B cell (primary cell): Measurements from ENCODE around the gene NPHP4. TPM values are rescaled to one million over a fixed set of nuclear protein-coding genes. Genes with fewer than 3 reads are reported as not detected.

ENCODE experiments used
- ATAC-seq: fragments of 200-7000 bp; cut with Tn5 transposase; one replicate; pipeline ENCODE4 v1.10.0; 2021; ENCODE audit warnings: low read depth, mild to moderate bottlenecking, moderate number of reproducible peaks, moderate library complexity
- CTCF ChIA-PET: fragments of 350-600 bp; sonication (Branson Sonifier 250); formaldehyde crosslinking; loops from one replicate; lab custom pipeline; 2021; ENCODE audit warnings: antibody characterized with exemption, inconsistent platforms; lab: Charles Lee
- POLR2A ChIA-PET: fragments of 350-600 bp; sonication (Branson Sonifier 250); formaldehyde crosslinking; loops from one replicate; lab custom pipeline; 2021; ENCODE audit warnings: antibody characterized with exemption; lab: Charles Lee
- DNase-seq: peaks from one replicate; pipeline ENCODE4 v3.0.0; 2013
- H2AFZ ChIP-seq: 2 replicates; pipeline ENCODE4 v1.6.1; 2012; ENCODE audit warnings: mild to moderate bottlenecking, low read depth, low read length; ENCODE audit not compliant: insufficient read depth, poor library complexity, severe bottlenecking
- H3K27ac ChIP-seq, 2 donors: 1 replicate in 1 of 2; 2 replicates in 1 of 2; pipeline ENCODE4 v1.5.1; 2012 to 2013; ENCODE audit warnings: low read length in 2 of 2, mild to moderate bottlenecking in 2 of 2, moderate library complexity in 1 of 2
- H3K27me3 ChIP-seq, 4 experiments: fragments of 200-600 bp in 1 of 4; sonication (generic) in 1 of 4; replicated peaks in 1 of 4; 1 replicate in 2 of 4; 2 replicates in 2 of 4; pipeline versions ENCODE4 v1.6.1 to v1.7.0; 2013 to 2016; ENCODE audit warnings: low read length in 3 of 4, mild to moderate bottlenecking in 2 of 4, mixed read lengths in 1 of 4, moderate library complexity in 1 of 4; ENCODE audit not compliant: insufficient read depth in 4 of 4, control insufficient read depth in 3 of 4; ENCODE audit errors: control extremely low read depth in 1 of 4
- H3K36me3 ChIP-seq, 2 experiments: replicated peaks in 1 of 2; 1 replicate in 1 of 2; 2 replicates in 1 of 2; pipeline versions ENCODE4 v1.6.1 to v1.7.1; 2013; ENCODE audit warnings: low read length in 1 of 2; ENCODE audit not compliant: insufficient read depth in 2 of 2, control insufficient read depth in 1 of 2; ENCODE audit errors: control extremely low read depth in 1 of 2, extremely low read depth in 1 of 2
- H3K4me1 ChIP-seq, 2 donors: fragments of 200-600 bp in 1 of 2; sonication (generic) in 1 of 2; 1 replicate in 1 of 2; 2 replicates in 1 of 2; pipeline versions ENCODE4 v1.5.1 to v1.6.1; 2013 to 2017; ENCODE audit warnings: low read length in 2 of 2; ENCODE audit not compliant: control insufficient read depth in 2 of 2, insufficient read depth in 2 of 2
- H3K4me2 ChIP-seq: replicated peaks from 2 replicates; pipeline ENCODE3; 2012; ENCODE audit warnings: mild to moderate bottlenecking, low read depth, low read length; ENCODE audit not compliant: poor library complexity, severe bottlenecking
- H3K4me3 ChIP-seq, 5 experiments: fragments of 200-600 bp in 1 of 5; sonication (generic) in 1 of 5; 1 replicate in 3 of 5; 2 replicates in 2 of 5; pipeline versions ENCODE4 v1.5.1 to v1.7.0; 2011 to 2016; ENCODE audit warnings: low read length in 4 of 5, mild to moderate bottlenecking in 4 of 5, low read depth in 2 of 5, control low read depth in 1 of 5, moderate library complexity in 1 of 5; ENCODE audit not compliant: insufficient read depth in 1 of 5; ENCODE audit errors: control extremely low read depth in 1 of 5, extremely low read depth in 1 of 5
- H3K79me2 ChIP-seq: fragments of 200-600 bp; sonication (generic); one replicate; pipeline ENCODE4 v1.6.0; 2016; ENCODE audit warnings: low read length; ENCODE audit not compliant: control insufficient read depth, insufficient read depth
- H3K9ac ChIP-seq: fragments of 200-600 bp; sonication (generic); 2 replicates; pipeline ENCODE4 v1.6.1; 2017; ENCODE audit warnings: mild to moderate bottlenecking, low read length, moderate library complexity
- H3K9me3 ChIP-seq, 3 donors: one replicate each; pipeline versions ENCODE4 v1.6.1 to v1.7.1; 2013; ENCODE audit warnings: low read length in 2 of 3; ENCODE audit not compliant: control insufficient read depth in 2 of 3, insufficient read depth in 1 of 3; ENCODE audit errors: control extremely low read depth in 1 of 3
- H4K20me1 ChIP-seq: 2 replicates; pipeline ENCODE4 v1.6.0; 2012; ENCODE audit warnings: mild to moderate bottlenecking, low read length; ENCODE audit not compliant: insufficient read depth, control insufficient read depth, poor library complexity, severe bottlenecking
- H3K27ac Mint-ChIP-seq: one replicate; pipeline ENCODE4 v1.8.0; 2021; ENCODE audit warnings: mixed read lengths
- H3K27me3 Mint-ChIP-seq: one replicate; pipeline ENCODE4 v1.8.0; 2021; ENCODE audit warnings: mixed read lengths
- H3K4me1 Mint-ChIP-seq: one replicate; pipeline ENCODE4 v1.8.0; 2021; ENCODE audit warnings: mixed read lengths
- H3K4me3 Mint-ChIP-seq: one replicate; pipeline ENCODE4 v1.8.0; 2021; ENCODE audit warnings: mixed read lengths
- H3K9me3 Mint-ChIP-seq: one replicate; pipeline ENCODE4 v1.8.0; 2022; ENCODE audit warnings: mixed read lengths; ENCODE audit not compliant: insufficient read depth
- EZH2 ChIP-seq: IDR thresholded peaks from 2 replicates; pipeline ENCODE4 v1.6.1; 2012; ENCODE audit warnings: borderline replicate concordance, low read depth, mild to moderate bottlenecking, moderate library complexity, low read length; ENCODE audit not compliant: insufficient read depth, poor library complexity, severe bottlenecking
- WGBS: methylation state at CpG from one replicate; pipeline ENCODE4 v1.1.5; 2013; ENCODE audit warnings: missing lambda C conversion rate; ENCODE audit not compliant: insufficient coverage; 5-methylcytosine and 5-hydroxymethylcytosine counted together
- intact Hi-C: fragments of 100-400 bp; cut with micrococcal nuclease; formaldehyde crosslinking; loops from one replicate; pipeline ENCODE4 v1.10.0; 2022
- polyA plus RNA-seq: library from polyadenylated mRNA; depleted of rRNA; stranded (reverse); fragments of >200 nt; gene quantifications from 2 replicates; pipeline ENCODE4 v1.2.3, GENCODE V29; 2012
- total RNA-seq, 2 donors: library from RNA; stranded (reverse); fragments of 120-200 nt in 1 of 2; gene quantifications; 1 replicate in 1 of 2; 2 replicates in 1 of 2; pipeline versions ENCODE4 v1.2.3 to v1.2.4, GENCODE V29; 2013 to 2022
- TF ChIP-seq, protein P1 (sequence below): fragments of 200-600 bp; IDR thresholded peaks from one replicate; pipeline ENCODE4 v1.8.0; 2022; ENCODE audit warnings: antibody characterized with exemption, mild to moderate bottlenecking

Gene NPHP4
- total and polyA plus RNA-seq, 2 donors (not counting 1 experiment from before 2014, with no cell fraction given) = 6.5 to 14.8 TPM

GRCh38 chr1:5981009-5981380 is 11.2 kb downstream of the NPHP4 start:
- Mint-ChIP-seq H3K27me3 (no peaks in the 10 kb centered on the region), H3K4me1 (peaks cover 23% of the 10 kb centered on the region), H3K27ac (no peak overlapping the region), H3K4me3 (no peak overlapping the region), H3K9me3 (no peaks in the 10 kb centered on the region)
- TF ChIP-seq EZH2 = no peak
- TF ChIP-seq, protein P1, sequence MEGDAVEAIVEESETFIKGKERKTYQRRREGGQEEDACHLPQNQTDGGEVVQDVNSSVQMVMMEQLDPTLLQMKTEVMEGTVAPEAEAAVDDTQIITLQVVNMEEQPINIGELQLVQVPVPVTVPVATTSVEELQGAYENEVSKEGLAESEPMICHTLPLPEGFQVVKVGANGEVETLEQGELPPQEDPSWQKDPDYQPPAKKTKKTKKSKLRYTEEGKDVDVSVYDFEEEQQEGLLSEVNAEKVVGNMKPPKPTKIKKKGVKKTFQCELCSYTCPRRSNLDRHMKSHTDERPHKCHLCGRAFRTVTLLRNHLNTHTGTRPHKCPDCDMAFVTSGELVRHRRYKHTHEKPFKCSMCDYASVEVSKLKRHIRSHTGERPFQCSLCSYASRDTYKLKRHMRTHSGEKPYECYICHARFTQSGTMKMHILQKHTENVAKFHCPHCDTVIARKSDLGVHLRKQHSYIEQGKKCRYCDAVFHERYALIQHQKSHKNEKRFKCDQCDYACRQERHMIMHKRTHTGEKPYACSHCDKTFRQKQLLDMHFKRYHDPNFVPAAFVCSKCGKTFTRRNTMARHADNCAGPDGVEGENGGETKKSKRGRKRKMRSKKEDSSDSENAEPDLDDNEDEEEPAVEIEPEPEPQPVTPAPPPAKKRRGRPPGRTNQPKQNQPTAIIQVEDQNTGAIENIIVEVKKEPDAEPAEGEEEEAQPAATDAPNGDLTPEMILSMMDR = no peak
- no peaks in the 10 kb centered on the region for H3K79me2 ChIP-seq
- ATAC-seq (no peak), DNase-seq (no peak)
- no peak overlapping the region for H2AFZ ChIP-seq
- H3K9me3 ChIP-seq = no peaks in the 10 kb centered on the region
- intact Hi-C loops = no loop called here
- H3K4me1 ChIP-seq = peaks cover 10 to 12% of the 10 kb centered on the region in 2 donors
- no peaks in the 10 kb centered on the region for H4K20me1 ChIP-seq
- no peak overlapping the region for H3K4me2 ChIP-seq
- H3K27me3 ChIP-seq = no peaks in the 10 kb centered on the region
- no peak overlapping the region for H3K4me3 ChIP-seq
- no peak overlapping the region for H3K9ac ChIP-seq
- 75% methylated on average over 7 of the region's 8 CpGs for WGBS
- no peaks in the 10 kb centered on the region for H3K36me3 ChIP-seq
- ChIA-PET POLR2A (no interaction called here), CTCF (interaction anchor here (1.4 kb wide), 1 partner anchor 471 kb away, joined by 4 read pairs; no protein-coding TSS in a partner anchor)
- H3K27ac ChIP-seq = no peak overlapping the region

DNA sequence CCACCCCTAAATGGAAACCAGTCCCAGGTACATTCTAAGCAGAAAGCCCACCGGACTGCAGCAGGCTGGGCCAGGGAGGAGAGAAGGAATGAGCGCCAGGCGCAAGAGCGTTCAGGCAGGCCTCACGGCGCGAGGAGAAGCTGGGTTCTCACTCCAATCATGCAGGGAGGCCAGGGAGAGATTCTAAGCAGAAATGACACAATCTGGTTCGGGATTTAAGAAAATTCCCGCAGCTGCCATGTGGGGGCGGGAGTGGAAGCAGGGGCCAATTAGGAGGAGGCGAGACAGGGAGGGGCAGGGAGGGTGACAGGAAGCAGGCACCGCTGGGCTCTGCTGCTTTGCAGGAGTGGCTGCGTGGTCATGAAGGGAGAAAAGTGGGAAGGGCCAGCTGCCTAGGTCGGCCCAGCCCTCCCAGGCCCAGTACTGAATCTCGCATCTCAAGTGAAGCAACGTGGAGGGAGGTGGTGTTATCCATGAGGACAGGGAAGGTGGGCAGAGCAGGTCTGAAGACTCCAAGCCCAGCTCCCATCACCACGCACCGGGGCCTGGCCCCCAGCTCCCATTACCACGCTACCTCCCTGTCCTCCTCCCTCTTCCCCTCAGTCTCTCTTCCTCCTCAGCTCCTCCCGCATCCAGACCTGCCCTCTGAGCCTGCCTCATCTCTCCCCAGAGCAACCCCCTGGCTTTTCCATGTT is 11.8 kb downstream of the NPHP4 start:
- no peak for TF ChIP-seq EZH2
- TF ChIP-seq, protein P1 = no peak
- Histone ChIP-seq H3K9me3 (no peaks in the 10 kb centered on the region), H4K20me1 (no peaks in the 10 kb centered on the region), H3K4me3 (no peak overlapping the region), H2AFZ (no peak overlapping the region), H3K27ac (no peak overlapping the region), H3K36me3 (no peaks in the 10 kb centered on the region), H3K9ac (no peak overlapping the region), H3K79me2 (no peaks in the 10 kb centered on the region), H3K27me3 (no peaks in the 10 kb centered on the region), H3K4me2 (peak overlapping the region; percentile 30), H3K4me1 (peaks cover 10 to 12% of the 10 kb centered on the region in 2 donors)
- Mint-ChIP-seq H3K4me3 (no peak overlapping the region), H3K27ac (no peak overlapping the region), H3K9me3 (no peaks in the 10 kb centered on the region), H3K27me3 (no peaks in the 10 kb centered on the region), H3K4me1 (peaks cover 23% of the 10 kb centered on the region)
- 68% methylated on average over 20 of the region's 20 CpGs for WGBS
- DNase-seq (no peak), ATAC-seq (peak; percentile 14)
- intact Hi-C loops = no loop called here
- POLR2A ChIA-PET = no interaction called here
- CTCF ChIA-PET = interaction anchor here (1.4 kb wide), 1 partner anchor 470 kb away, joined by 4 read pairs; no protein-coding TSS in a partner anchor
